Measurements from ENCODE around the gene WFIKKN1.
A peak's percentile ranks its signal among the peaks of the same experiment; 100 is the strongest.

WFIKKN1 gene

GRCh38 chr16:654034-654433 lies 23.2 kb downstream of the WFIKKN1 start:
- Histone ChIP-seq H3K36me3 (ENCODE audit: control insufficient read depth in 2 of 2, insufficient read depth in 1 of 2, low read length in 2 of 2) (peaks cover 0 to 71% of the 10 kb centered on the region in 2 experiments; a peak in 2 of 3 replicates), H3K4me1 (ENCODE audit: control insufficient read depth, insufficient read depth, low read length) (no peaks in the 10 kb centered on the region), H3K9me3 (ENCODE audit: control insufficient read depth, insufficient read depth, low read depth, low read length) (no peaks in the 10 kb centered on the region), H3K27ac (ENCODE audit: extremely low read depth, low read depth, low read length) (no peak overlapping the region), H3K4me3 (ENCODE audit: low read depth, low read length) (no peak overlapping the region)
- TF ChIP-seq ZNF146 (tag by site-specific recombination; IDR thresholded peaks at IDR 0.05) (no peak), ZNF600 (tag by site-specific recombination; IDR thresholded peaks at IDR 0.05) (0 out of 2 replicates have a peak, but pooled peaks have one; percentile 12), ZBTB8A (tag by site-specific recombination; IDR thresholded peaks at IDR 0.05) (no peak), YY1 (tag by site-specific recombination; IDR thresholded peaks at IDR 0.05) (no peak)
- CTCF ChIA-PET, result no interaction called here
- POLR2A ChIA-PET, result no interaction called here

GRCh38 chr16:657487-657886 lies 26.7 kb downstream of the WFIKKN1 start:
- Histone ChIP-seq H3K9me3 (ENCODE audit: control insufficient read depth, insufficient read depth, low read depth, low read length) (no peaks in the 10 kb centered on the region), H3K4me1 (ENCODE audit: control insufficient read depth, insufficient read depth, low read length) (peaks cover 3% of the 10 kb centered on the region; the same call in 1 of the 2 replicates), H3K36me3 (ENCODE audit: control insufficient read depth in 2 of 2, insufficient read depth in 1 of 2, low read length in 2 of 2) (peaks cover 0 to 75% of the 10 kb centered on the region in 2 experiments; a peak in 2 of 3 replicates), H3K4me3 (ENCODE audit: low read depth, low read length) (no peak overlapping the region), H3K27ac (ENCODE audit: extremely low read depth, low read depth, low read length) (no peak overlapping the region)
- ChIA-PET CTCF (no interaction called here), POLR2A (interaction anchor here (0.6 kb wide), 1 partner anchor 219 kb away, joined by 5 read pairs; no protein-coding TSS in a partner anchor)
- TF ChIP-seq ZNF488 (tag by site-specific recombination; IDR thresholded peaks at IDR 0.05), result no peak
- TF ChIP-seq HIC1 (tag by site-specific recombination; IDR thresholded peaks at IDR 0.05), result peak; percentile 82

GRCh38 chr16:658679-659571 lies 28.1 kb downstream of the WFIKKN1 start:
- ChIA-PET POLR2A (interaction anchor here (1.4 kb wide), 1 partner anchor 8 kb away, joined by 4 read pairs; no protein-coding TSS in a partner anchor), CTCF (interaction anchor here (0.6 to 1.6 kb wide), 6 partner anchors 8 to 339 kb away, joined by 3 to 7 read pairs (median 3); partner anchors contain the start of gene RHOT2)
- no peak overlapping the region for H3K27ac ChIP-seq (ENCODE audit: extremely low read depth, low read depth, low read length)
- H3K9me3 ChIP-seq (ENCODE audit: control insufficient read depth, insufficient read depth, low read depth, low read length), result no peaks in the 10 kb centered on the region
- no peak for TF ChIP-seq ZBTB6 (tag by site-specific recombination; IDR thresholded peaks at IDR 0.05)
- TF ChIP-seq GLIS1 (tag by site-specific recombination; IDR thresholded peaks at IDR 0.05), result peak; percentile 57
- peak; percentile 43; the same call in 1 of the 2 replicates for TF ChIP-seq CTCF (tag by site-specific recombination; IDR thresholded peaks at IDR 0.05)
- TF ChIP-seq SCRT2 (tag by site-specific recombination; IDR thresholded peaks at IDR 0.05), result peak; percentile 50
- no peak for TF ChIP-seq PRDM6 (tag by site-specific recombination; IDR thresholded peaks at IDR 0.05)
- H3K4me3 ChIP-seq (ENCODE audit: low read depth, low read length), result no peak overlapping the region
- H3K4me1 ChIP-seq (ENCODE audit: control insufficient read depth, insufficient read depth, low read length), result peaks cover 3% of the 10 kb centered on the region; the same call in 1 of the 2 replicates
- peaks cover 0 to 72% of the 10 kb centered on the region in 2 experiments; a peak in 2 of 3 replicates for H3K36me3 ChIP-seq (ENCODE audit: control insufficient read depth in 2 of 2, insufficient read depth in 1 of 2, low read length in 2 of 2)

All from HEK293 (cell line).